BE2C (cell line): Measurements from ENCODE around the gene KRTAP10-9.
"Not testable (repeated sequence)": the region's sequence is repeated elsewhere in the genome, so short reads cannot be mapped to it uniquely, and the experiment has no call there.

ENCODE experiments used
- DNase-seq: peaks from one replicate; pipeline ENCODE4 v3.0.0-alpha.2; 2020
- H3K27me3 ChIP-seq: fragments of 250-450 bp; sonication (Bioruptor Pico); 2 replicates; pipeline ENCODE4 v1.5.1; 2020; ENCODE audit warnings: mild to moderate bottlenecking
- H3K36me3 ChIP-seq: fragments of 250-450 bp; sonication (Bioruptor Pico); 2 replicates; pipeline ENCODE4 v1.5.1; 2020; ENCODE audit warnings: mild to moderate bottlenecking
- H3K4me1 ChIP-seq: fragments of 250-450 bp; sonication (Bioruptor Pico); 2 replicates; pipeline ENCODE4 v1.5.1; 2020
- H3K4me3 ChIP-seq: 2 replicates; pipeline ENCODE4 v1.5.1; 2011; ENCODE audit warnings: low read depth, low read length
- H3K9me3 ChIP-seq: fragments of 250-450 bp; sonication (Bioruptor Pico); 2 replicates; pipeline ENCODE4 v1.5.1; 2020
- TF ChIP-seq, protein P1 (sequence below): IDR thresholded peaks from 2 replicates; pipeline ENCODE4 v1.5.1; 2012; ENCODE audit warnings: mild to moderate bottlenecking, low read depth, low read length

Gene KRTAP10-9

DNA sequence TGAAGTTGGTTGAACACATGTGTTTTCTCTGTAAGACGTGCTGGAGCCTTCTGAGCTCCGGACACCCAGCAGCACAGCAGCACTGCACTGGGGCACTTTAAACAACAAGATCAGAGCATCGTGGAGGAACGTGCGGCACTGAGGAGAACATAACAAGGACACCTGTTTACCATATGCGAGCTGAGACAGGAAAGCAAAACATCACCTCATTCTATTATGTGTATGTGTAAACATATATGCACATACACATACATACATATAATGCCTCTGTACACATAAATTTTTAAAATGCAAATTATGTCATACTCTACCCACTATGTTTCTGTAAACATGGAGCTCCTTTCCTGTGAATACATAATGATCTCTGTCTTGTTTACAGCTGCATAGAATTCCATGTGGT is 31.4 kb upstream of the KRTAP10-9 start:
- DNase-seq = no peak
- Histone ChIP-seq H3K9me3 (no peaks in the 10 kb centered on the region), H3K36me3 (no peaks in the 10 kb centered on the region), H3K4me3 (no peak overlapping the region), H3K27me3 (peaks cover 52% of the 10 kb centered on the region), H3K4me1 (no peaks in the 10 kb centered on the region)
- TF ChIP-seq, protein P1, sequence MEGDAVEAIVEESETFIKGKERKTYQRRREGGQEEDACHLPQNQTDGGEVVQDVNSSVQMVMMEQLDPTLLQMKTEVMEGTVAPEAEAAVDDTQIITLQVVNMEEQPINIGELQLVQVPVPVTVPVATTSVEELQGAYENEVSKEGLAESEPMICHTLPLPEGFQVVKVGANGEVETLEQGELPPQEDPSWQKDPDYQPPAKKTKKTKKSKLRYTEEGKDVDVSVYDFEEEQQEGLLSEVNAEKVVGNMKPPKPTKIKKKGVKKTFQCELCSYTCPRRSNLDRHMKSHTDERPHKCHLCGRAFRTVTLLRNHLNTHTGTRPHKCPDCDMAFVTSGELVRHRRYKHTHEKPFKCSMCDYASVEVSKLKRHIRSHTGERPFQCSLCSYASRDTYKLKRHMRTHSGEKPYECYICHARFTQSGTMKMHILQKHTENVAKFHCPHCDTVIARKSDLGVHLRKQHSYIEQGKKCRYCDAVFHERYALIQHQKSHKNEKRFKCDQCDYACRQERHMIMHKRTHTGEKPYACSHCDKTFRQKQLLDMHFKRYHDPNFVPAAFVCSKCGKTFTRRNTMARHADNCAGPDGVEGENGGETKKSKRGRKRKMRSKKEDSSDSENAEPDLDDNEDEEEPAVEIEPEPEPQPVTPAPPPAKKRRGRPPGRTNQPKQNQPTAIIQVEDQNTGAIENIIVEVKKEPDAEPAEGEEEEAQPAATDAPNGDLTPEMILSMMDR = no peak

DNA sequence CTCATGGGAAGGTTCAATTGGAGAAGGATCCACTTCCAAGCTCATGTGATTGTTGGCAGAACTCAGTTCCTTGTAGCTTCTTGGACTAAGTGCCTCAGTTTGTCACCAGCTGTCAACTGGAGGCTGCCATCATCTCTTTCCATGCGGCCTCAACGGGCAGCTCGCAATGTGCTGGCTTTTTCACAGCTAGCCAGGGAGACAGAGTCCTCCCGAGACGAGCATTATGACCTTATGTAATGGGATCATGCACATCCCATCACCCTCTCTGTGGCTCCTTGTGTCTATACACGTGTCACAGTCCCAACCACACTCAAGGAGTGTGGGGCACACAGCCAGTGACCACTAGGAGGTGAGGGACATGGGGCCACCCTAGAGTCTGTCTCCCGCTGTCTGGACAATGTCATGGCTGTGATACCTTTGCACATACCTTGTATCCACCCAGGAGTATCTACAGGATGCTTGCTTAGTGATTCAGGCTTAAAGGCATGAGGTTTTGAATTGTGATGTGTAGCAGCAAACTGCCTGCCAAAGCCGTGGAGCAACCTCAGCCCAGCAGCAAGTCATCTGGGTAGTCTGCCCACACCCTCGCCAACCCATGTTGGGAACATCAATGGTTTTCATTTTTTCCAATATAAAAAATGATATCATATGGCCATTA is 30.7 kb upstream of the KRTAP10-9 start:
- TF ChIP-seq, protein P1 = no peak
- H3K27me3 ChIP-seq = peaks cover 53% of the 10 kb centered on the region
- no peak for DNase-seq
- H3K9me3 ChIP-seq = no peaks in the 10 kb centered on the region
- H3K4me3 ChIP-seq = no peak overlapping the region
- no peaks in the 10 kb centered on the region for H3K4me1 ChIP-seq
- no peaks in the 10 kb centered on the region for H3K36me3 ChIP-seq

DNA sequence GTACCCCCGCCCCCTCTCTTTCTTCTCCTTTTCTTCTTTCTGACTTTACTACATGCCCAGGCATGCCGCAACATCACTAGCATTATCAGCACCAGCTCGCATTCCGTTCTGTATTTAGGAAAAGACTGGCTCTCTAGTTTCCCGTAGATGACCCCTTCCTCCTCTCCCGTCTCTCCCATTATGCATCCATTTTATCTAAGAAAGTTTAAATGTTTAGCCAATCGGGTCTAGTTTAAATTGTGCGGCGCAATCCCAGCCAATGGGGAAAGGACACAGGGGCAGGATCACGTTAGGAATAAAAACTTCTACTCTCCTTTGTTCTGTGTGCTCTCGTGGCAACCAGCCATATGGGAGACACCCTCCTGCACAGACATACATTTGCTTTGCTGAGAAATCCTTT is 28.8 kb upstream of the KRTAP10-9 start:
- Histone ChIP-seq H3K4me1 (no peaks in the 10 kb centered on the region), H3K27me3 (peaks cover 55% of the 10 kb centered on the region), H3K4me3 (no peak overlapping the region), H3K9me3 (no peaks in the 10 kb centered on the region), H3K36me3 (no peaks in the 10 kb centered on the region)
- TF ChIP-seq, protein P1 = no peak
- DNase-seq = no peak

DNA sequence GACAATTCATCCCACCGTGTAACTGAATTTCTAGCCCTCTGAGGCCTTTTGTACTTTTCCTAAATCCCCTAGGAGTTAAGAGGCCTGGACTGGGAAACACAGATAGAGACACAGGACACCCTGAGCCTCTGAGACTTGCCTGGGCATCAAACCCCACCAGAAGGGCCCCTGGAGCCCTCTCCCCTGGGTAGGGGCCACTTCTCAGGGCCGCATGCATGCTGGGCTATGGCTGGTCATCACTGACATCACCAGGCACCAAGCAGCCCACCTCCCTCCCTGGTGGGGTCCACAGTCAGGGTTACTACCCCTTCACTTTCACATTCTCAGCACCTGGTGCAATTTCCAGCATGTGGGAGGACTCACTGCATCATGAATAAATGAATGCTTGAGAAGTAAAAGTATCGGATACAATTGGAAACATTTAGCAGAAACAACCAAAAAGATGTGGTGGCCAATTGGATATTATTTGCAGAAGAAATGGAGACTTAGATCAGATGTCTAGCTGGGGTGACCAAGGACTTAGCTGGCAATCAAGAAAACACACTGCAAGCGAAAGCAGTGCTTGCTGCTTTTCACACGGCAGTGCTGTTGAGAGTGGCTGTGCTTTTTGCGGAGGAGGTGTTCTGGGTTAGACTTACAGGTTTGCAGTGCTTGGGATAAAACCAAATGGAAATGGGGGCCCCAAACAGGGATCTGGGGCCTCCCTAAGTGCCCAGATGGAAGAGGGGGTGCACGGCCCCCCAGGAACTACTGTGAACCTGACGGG is 27.4 kb upstream of the KRTAP10-9 start:
- Histone ChIP-seq H3K4me3 (no peak overlapping the region), H3K9me3 (no peaks in the 10 kb centered on the region), H3K36me3 (no peaks in the 10 kb centered on the region), H3K27me3 (peaks cover 44% of the 10 kb centered on the region), H3K4me1 (no peaks in the 10 kb centered on the region)
- DNase-seq = no peak
- TF ChIP-seq, protein P1 = no peak

DNA sequence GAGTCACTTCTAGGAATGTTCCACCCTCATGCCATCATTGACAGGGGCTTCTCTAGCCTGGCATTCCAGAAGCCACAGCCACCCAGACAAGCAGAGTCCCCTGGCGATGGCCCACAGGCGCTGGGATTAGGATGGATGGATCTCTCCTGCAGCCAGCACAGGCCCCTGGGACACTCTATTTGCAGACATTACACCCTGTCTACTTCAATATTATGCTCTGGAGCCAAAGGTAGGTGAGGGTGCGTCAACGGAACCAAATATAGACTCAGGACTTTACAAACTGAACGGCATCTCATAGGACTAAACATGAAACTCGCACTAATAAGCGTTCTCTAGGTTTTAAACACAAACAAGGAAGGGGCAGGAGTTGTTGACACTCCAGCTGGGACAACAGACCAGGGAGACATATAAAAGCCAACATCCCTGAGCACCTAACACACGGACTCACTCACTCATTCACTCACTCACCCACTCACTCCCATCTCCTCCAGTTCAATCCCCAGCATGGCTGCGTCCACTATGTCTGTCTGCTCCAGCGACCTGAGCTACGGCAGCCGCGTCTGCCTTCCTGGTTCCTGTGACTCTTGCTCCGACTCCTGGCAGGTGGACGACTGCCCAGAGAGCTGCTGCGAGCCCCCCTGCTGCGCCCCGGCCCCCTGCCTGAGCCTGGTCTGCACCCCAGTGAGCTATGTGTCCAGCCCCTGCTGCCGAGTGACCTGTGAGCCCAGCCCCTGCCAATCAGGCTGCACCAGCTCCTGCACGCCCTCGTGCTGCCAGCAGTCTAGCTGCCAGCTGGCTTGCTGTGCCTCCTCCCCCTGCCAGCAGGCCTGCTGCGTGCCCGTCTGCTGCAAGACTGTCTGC is 26.5 kb upstream of the KRTAP10-9 start, which contains the start of gene KRTAP10-7:
Gene KRTAP10-7 (plus strand): TSS at position 480 of the 861 bp plus-strand sequence. CDS start 25 bp downstream, at position 505.
- H3K27me3 ChIP-seq = peaks cover 44% of the 10 kb centered on the region
- H3K4me1 ChIP-seq, H3K9me3 ChIP-seq, DNase-seq, H3K36me3 ChIP-seq, H3K4me3 ChIP-seq: not testable (repeated sequence)

DNA sequence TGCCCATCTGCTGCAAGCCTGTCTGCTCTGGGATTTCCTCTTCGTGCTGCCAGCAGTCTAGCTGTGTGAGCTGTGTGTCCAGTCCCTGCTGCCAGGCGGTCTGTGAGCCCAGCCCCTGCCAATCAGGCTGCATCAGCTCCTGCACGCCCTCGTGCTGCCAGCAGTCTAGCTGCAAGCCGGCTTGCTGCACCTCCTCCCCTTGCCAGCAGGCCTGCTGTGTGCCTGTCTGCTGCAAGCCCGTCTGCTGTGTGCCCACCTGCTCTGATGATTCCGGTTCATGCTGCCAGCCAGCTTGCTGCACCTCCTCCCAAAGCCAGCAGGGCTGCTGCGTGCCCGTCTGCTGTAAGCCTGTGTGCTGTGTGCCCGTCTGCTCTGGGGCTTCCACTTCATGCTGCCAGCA is 25.8 kb upstream of the KRTAP10-9 start:
- H3K36me3 ChIP-seq, H3K9me3 ChIP-seq, H3K4me1 ChIP-seq, DNase-seq, H3K4me3 ChIP-seq: not testable (repeated sequence)
- peaks cover 39% of the 10 kb centered on the region for H3K27me3 ChIP-seq
